PC-9 (cell line): Measurements from ENCODE around the gene GSE1.
A peak's percentile ranks its signal among the peaks of the same experiment; 100 is the strongest.

Source experiments
- CTCF ChIP-seq: fragments of 200-600 bp; sonication (generic); conservative IDR thresholded peaks from 2 replicates; pipeline ENCODE4 v1.6.1; 2017; ENCODE audit warnings: mixed run types, antibody characterized with exemption, mild to moderate bottlenecking, moderate library complexity
- EZH2 ChIP-seq: fragments of 200-600 bp; sonication (generic); IDR thresholded peaks from 2 replicates; pipeline ENCODE4 v1.8.0; 2017; ENCODE audit warnings: antibody characterized with exemption, low read depth

- no peak for TF ChIP-seq EZH2
- 0 out of 2 replicates have a peak, but pooled peaks have one; percentile 18 for TF ChIP-seq CTCF
Measured at GRCh38 chr16:85563515-85564276, 49.4 kb upstream of the GSE1 start.
